ENCODE results near the gene APOA5. TPM values are rescaled to one million over a fixed set of nuclear protein-coding genes. Genes with fewer than 3 reads are reported as not detected.

APOA5 gene
- total RNA-seq, 1 experiment from 2014 or later, result 0.20 TPM

DNA sequence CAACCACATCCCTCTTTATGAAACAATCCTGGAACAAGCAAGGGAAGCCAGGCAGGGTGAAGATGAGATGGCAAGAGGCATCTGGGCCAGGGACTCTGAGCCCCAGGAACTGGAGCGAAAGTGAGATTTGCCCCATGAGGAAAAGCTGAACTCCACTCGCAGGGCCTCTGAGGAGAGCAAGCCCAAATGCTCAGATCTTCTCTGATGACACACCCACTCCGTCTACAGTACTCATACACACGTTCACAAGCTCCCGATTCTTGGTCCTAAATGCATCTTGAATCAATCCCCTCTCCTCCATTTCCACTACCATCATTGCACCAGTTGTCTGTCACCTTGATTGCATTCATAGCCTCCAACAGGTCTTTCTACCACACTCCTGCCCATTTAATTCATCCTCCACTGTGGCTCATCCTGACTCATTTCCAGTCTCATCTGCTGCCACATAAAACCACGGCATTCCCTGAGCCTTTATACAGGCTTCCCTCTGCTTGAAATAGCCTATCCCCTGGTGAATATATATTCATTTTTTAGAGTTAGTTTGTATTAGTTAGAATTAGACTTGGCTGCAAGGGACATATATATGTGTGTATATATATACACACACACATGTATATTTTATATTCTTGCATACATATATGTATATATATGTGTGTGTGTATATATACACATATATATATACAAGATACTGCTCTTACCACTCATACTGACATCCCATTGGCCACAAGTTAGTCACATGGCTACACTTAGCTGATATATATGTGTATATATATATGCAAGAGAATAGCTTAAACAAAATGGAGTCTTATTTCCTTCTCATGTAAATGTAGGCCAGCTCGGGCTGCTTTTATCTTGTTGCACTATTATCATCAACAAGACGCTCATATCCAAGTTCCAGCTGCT lies 1.4 kb upstream of the APOA5 start (continued):
- TF ChIP-seq, protein P1, sequence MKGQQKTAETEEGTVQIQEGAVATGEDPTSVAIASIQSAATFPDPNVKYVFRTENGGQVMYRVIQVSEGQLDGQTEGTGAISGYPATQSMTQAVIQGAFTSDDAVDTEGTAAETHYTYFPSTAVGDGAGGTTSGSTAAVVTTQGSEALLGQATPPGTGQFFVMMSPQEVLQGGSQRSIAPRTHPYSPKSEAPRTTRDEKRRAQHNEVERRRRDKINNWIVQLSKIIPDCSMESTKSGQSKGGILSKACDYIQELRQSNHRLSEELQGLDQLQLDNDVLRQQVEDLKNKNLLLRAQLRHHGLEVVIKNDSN (CRISPR knock-in tag; IDR thresholded peaks at IDR 0.05), result no peak
- TF ChIP-seq CREM (CRISPR knock-in tag; IDR thresholded peaks at IDR 0.05) (no peak), E2F1 (CRISPR knock-in tag; IDR thresholded peaks at IDR 0.05) (no peak), HMGA2 (CRISPR knock-in tag; IDR thresholded peaks at IDR 0.05) (no peak)

DNA sequence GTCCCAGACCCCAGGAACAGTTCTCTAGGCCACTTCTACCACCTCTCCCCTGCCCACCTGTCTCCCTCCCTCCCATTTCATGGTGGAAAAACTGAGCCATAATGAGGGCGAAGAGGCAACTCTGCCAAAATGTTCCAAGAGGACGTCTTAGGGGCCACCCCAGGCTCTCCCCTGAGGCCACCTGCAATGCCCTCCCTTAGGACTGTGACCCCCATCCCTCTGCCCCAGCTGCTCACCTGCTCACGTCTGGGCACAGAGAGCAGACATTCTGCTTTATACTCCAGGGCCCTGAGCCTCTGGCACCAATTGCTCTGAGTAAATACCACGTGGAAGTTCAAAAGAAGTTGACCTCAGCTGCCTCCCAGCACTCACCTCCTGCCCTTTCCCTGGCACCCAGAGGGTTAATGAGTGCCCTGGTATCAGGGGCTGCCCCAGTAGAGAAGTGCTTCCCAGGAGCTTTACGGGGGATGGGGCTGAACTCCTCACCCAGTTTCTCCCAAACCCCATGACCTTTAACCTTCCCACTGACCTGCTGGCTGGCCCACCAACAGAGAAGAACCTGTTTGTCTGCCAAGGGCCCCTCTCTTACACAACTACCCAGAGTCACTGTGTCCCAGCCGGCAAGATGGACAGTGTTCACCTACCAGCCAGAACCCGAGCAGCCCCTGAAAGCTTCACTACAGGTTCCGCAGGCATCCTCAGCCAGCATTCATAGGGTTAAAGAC lies 627 bp upstream of the APOA5 start:
- Mint-ChIP-seq H3K27me3 (ENCODE audit: low read depth) (peaks cover 26% of the 10 kb centered on the region), H3K9me3 (no peaks in the 10 kb centered on the region), H3K4me3 (no peak overlapping the region), H3K27ac (no peak overlapping the region), H3K36me3 (no peaks in the 10 kb centered on the region; the same call in 1 of the 2 replicates), H3K4me1 (peaks cover 17% of the 10 kb centered on the region)
- POLR2A ChIA-PET, result no interaction called here
- TF ChIP-seq, protein P2, sequence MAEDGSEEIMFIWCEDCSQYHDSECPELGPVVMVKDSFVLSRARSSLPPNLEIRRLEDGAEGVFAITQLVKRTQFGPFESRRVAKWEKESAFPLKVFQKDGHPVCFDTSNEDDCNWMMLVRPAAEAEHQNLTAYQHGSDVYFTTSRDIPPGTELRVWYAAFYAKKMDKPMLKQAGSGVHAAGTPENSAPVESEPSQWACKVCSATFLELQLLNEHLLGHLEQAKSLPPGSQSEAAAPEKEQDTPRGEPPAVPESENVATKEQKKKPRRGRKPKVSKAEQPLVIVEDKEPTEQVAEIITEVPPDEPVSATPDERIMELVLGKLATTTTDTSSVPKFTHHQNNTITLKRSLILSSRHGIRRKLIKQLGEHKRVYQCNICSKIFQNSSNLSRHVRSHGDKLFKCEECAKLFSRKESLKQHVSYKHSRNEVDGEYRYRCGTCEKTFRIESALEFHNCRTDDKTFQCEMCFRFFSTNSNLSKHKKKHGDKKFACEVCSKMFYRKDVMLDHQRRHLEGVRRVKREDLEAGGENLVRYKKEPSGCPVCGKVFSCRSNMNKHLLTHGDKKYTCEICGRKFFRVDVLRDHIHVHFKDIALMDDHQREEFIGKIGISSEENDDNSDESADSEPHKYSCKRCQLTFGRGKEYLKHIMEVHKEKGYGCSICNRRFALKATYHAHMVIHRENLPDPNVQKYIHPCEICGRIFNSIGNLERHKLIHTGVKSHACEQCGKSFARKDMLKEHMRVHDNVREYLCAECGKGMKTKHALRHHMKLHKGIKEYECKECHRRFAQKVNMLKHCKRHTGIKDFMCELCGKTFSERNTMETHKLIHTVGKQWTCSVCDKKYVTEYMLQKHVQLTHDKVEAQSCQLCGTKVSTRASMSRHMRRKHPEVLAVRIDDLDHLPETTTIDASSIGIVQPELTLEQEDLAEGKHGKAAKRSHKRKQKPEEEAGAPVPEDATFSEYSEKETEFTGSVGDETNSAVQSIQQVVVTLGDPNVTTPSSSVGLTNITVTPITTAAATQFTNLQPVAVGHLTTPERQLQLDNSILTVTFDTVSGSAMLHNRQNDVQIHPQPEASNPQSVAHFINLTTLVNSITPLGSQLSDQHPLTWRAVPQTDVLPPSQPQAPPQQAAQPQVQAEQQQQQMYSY (CRISPR knock-in tag; IDR thresholded peaks at IDR 0.05), result no peak
- TF ChIP-seq PREB (CRISPR knock-in tag; IDR thresholded peaks at IDR 0.05; ENCODE audit: borderline replicate concordance) (no peak), ZNF281 (CRISPR knock-in tag; IDR thresholded peaks at IDR 0.05) (no peak), MXD4 (CRISPR knock-in tag; IDR thresholded peaks at IDR 0.05; ENCODE audit: borderline replicate concordance) (no peak), FOXK1 (CRISPR knock-in tag; IDR thresholded peaks at IDR 0.05) (no peak), MYBL2 (CRISPR knock-in tag; IDR thresholded peaks at IDR 0.05) (no peak), NR3C1 (CRISPR knock-in tag; conservative IDR thresholded peaks at IDR 0.05; ENCODE audit: low read depth) (no peak), SOX15 (CRISPR knock-in tag; IDR thresholded peaks at IDR 0.05) (no peak), RELA (CRISPR knock-in tag; IDR thresholded peaks at IDR 0.05; ENCODE audit: borderline replicate concordance) (no peak), AR (CRISPR knock-in tag; IDR thresholded peaks at IDR 0.05) (no peak), GABPB1 (CRISPR knock-in tag; IDR thresholded peaks at IDR 0.05) (no peak), ATF6 (CRISPR knock-in tag; IDR thresholded peaks at IDR 0.05) (no peak), FOXP1 (CRISPR knock-in tag; IDR thresholded peaks at IDR 0.05; ENCODE audit: borderline replicate concordance) (no peak)
- no peak for ATAC-seq
- CTCF ChIA-PET, result interaction anchor here (0.8 to 8.7 kb wide), 5 partner anchors 25 to 317 kb away, joined by 3 to 358 read pairs (median 5); partner anchors contain the start of genes APOA1 and APOA4
- no peak for DNase-seq (ENCODE audit: low spot score)

All from WTC11 (cell line).